HG02852 (cell line): ENCODE results near the gene LDB3.

Experiments used
- ATAC-seq: cut with Tn5 transposase; IDR thresholded peaks from one replicate; pipeline ENCODE4 v1.9.1; 2021; ENCODE audit warnings: mild to moderate bottlenecking, moderate library complexity; ENCODE audit not compliant: unreplicated experiment

Gene LDB3

DNA sequence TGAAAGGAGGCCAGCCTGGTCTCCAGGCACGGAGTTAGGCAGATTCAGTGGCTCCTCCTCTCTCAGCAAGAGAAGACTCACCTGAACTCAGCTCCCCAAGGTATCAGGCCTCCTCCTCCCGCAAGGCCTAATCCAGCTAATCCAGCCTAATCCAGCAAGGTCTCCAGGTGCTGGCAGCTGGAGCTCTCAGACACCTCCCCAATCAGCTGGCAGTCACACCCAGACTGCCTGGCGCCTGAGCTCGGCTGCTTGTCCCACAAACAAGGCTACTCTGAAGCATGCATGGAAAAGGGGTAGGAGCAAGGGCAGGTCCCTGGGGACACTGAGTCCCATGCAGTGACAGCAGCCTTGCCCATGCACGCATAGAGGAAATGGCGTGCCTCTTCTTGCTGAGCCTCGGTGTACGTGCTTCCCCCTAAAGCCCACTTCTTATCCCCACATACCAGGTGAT lies 17.3 kb upstream of the LDB3 start:
- no peak for ATAC-seq

DNA sequence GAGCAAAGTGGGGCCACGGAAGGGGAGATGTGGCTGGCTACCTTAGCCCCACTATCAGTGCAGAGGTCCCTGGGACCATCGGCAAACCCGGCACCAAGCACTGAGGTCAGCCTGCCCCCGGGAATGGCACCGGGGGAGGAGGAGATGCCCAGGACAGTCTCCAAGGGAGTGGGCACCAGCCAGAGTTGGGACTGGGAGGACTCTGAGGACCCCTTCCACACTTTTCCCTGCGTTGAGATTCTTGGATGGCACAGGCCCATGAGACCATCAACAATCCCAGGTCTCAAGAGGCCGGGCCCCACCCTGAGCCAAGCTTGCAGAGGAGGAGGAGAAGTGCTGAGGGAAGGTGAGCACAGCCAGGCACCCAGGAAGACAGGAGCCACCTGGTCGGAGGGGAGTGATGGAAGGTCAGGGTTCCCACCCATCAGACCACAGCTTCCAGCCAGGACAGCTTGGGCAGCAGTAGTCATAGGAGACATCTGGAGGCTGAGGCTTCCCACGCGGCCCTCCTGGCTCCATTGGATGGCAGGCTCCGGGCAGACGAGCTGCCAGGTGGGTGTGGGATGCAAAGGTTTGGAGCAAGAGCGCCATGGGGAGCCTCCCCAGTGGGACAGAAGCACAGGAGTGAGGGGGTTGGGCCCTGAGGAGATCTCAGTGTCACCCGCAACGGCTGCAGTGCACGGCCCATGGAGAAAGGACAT lies 16.5 kb upstream of the LDB3 start:
- no peak for ATAC-seq

DNA sequence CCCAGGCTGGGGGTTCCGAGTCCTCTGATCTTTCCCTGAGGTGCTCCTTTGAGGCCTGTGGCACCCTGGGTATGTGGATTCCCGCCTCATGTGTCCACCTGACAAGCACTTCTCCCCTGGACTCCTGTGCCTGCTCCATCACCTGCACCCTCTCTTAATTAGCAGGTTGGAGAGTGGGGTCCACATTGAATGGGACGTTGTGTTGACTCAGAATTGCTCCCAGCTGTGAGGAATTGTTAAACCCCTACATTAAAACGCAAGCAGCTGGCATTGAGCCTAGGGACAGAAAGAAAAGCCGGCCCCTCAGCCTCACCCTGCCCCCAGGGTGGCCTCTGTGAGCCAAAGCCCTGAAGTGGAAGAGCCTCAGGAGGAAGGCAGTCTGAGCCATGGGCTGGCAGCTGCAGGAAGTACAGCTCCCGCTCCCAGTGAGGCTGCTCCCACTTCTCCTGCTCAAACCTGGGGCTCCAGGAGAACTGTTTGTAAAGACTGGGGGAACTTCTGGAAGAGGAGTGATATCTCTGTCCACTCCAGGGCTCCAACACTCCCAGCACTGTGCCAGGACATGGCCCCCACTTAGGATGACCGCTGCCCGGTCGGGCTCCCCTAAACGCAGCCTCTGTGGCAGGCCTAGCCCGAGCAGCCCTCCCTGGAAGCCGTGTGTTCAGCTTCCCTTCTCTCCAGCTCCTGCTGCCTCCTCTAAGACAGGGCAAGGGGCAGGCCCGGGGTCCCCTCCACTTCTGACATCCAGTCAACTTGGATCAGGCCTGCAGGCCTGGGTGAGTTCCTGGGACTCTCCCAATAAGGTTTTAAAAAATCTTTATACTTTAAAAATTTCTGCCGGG lies 15.7 kb upstream of the LDB3 start:
- no peak for ATAC-seq

DNA sequence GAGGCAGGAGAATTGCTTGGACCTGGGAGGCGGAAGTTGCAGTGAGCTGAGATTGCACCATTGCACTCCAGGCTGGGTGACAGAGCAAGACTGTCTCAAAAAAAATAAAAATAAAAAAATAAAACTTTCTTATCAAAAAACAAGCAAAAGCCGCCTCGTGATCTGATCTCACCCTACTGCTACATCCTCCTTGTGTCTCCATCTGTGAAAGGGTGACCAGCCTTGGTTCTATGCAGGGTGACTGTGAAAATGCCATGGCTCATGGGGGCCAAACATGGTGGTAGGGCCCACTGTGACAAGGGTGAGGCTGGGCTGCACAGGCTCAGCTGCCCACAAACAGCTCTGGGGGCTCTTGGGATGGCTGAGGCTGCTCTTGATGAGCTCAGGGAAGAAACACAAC lies 14.9 kb upstream of the LDB3 start:
- no peak for ATAC-seq

DNA sequence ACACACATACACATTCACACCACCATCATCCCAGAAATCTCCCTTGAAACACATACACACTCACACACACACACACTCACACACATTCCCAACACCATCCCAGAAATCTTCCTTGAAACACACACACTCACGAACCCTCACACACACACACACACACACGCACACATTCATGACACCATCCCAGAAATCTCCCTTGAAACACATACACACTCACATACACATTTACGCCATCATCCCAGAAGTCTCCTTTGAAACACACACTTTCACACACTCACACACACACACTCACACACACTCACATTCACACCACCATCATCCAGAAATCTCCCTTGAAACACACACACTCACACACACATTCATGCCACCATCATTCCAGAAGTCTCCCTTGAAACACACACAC lies 14.3 kb upstream of the LDB3 start:
- ATAC-seq = no peak

GRCh38 chr10:86654411-86655172 lies 13.7 kb upstream of the LDB3 start, which contains the start of gene OPN4:
TSS of gene OPN4 (plus strand) at chr10:86654547. CDS start at chr10:86654784, 237 bp downstream.
- no peak for ATAC-seq

DNA sequence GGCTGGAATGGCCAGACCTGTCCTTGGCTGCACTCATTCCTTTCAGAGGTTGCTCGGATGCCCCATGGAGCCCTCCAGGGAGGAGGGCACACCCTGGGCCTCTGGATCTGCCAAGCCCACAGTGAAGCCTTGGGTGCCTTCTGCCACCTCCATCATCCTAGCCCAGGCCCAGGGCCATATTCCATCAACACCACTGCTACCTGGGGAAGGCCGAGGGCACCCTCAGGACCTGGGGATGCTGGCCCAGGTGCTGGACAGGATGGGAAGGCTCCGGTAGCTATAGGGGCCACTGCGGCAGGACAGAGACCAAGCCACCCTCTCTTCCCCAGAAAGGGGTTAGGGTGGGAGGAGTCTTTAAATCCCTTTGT lies 13.2 kb upstream of the LDB3 start:
- no peak for ATAC-seq

DNA sequence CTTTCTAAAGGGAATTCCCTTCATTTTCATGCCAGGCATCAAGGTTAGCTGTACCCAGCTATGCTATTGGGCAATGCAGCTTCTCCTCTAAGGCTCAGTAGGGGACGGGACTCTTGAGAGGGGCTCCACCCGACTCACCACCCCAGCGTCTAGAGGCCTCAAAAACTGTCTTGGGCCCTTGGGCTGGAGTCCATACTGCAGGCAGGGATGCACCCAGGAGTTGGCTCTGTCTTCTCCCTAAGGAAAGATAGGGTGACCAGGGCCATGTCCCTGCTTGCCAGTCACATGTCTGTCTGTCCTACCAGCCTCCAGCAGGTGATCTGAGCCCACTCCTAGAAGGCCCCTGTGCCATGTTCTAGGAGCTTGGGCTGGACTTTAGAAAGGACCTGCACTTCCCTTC lies 12.7 kb upstream of the LDB3 start:
- ATAC-seq = no peak

- no peak for ATAC-seq
Measured at GRCh38 chr10:86657011-86657395, 11.3 kb upstream of the LDB3 start.

- ATAC-seq = no peak
Measured at GRCh38 chr10:86657396-86658011, 10.8 kb upstream of the LDB3 start.

DNA sequence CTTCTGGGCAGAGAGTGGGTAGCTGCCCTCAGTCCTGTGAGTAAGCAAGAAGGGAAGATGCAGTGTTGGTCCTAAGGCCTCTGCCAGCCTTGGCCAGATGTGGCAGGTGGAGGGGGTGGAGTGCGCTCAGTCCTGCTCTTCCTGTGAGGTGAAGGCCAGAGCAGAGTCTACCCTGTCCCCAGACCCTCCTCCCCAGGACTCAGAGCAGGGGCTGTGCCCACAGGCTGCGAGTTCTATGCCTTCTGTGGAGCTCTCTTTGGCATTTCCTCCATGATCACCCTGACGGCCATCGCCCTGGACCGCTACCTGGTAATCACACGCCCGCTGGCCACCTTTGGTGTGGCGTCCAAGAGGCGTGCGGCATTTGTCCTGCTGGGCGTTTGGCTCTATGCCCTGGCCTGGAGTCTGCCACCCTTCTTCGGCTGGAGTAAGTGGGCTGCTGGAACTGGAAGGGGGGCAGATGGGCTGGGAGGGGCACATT lies 10.0 kb upstream of the LDB3 start:
- ATAC-seq = no peak

GRCh38 chr10:86658751-86659150 lies 9.6 kb upstream of the LDB3 start:
- no peak for ATAC-seq

DNA sequence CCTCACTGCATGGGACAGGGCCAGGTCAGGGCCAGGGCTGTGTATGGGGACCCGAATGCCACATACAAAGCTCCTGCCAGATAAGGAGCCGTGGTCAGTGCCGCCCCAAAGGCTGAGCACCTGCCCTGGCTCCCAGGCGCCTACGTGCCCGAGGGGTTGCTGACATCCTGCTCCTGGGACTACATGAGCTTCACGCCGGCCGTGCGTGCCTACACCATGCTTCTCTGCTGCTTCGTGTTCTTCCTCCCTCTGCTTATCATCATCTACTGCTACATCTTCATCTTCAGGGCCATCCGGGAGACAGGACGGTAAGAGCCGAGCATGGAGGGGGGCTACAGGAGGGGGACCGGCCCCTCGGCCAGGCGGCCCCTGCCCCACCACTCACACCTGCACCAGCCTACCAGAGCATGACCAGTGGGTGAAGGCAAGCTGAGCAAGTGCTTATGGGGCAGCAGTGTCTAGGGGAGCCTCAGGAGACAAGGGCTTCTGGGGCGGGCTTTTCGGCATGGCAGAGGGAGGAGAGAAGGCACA lies 9.1 kb upstream of the LDB3 start:
- no peak for ATAC-seq

DNA sequence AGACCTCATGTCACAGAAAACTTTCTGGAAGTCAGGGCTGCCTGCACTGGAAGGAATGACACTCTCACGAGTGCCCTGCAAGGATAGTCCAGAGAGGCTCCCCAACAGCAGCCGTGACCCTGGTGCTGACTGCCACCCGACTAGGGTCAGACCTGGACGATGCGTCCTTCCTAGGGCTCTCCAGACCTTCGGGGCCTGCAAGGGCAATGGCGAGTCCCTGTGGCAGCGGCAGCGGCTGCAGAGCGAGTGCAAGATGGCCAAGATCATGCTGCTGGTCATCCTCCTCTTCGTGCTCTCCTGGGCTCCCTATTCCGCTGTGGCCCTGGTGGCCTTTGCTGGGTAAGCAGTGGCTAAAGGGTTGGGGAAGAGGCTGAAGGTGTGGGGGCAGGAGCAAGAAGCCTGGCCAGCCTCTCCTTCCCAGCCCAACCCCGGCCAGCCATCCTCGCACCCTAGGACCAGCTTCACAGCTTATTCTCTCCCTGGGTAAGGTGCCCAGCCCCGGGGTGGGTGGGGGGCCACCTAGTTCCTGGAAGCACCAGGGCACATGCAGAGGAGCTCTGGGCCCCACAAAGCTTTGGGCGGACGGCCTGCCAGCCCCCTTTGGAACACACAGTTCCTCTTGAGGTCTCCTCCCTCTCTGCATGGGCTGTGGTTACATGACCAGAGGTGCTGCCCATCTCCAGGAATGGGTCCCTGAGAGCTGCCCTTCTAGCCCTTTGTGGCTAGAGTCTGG lies 8.4 kb upstream of the LDB3 start:
- no peak for ATAC-seq

DNA sequence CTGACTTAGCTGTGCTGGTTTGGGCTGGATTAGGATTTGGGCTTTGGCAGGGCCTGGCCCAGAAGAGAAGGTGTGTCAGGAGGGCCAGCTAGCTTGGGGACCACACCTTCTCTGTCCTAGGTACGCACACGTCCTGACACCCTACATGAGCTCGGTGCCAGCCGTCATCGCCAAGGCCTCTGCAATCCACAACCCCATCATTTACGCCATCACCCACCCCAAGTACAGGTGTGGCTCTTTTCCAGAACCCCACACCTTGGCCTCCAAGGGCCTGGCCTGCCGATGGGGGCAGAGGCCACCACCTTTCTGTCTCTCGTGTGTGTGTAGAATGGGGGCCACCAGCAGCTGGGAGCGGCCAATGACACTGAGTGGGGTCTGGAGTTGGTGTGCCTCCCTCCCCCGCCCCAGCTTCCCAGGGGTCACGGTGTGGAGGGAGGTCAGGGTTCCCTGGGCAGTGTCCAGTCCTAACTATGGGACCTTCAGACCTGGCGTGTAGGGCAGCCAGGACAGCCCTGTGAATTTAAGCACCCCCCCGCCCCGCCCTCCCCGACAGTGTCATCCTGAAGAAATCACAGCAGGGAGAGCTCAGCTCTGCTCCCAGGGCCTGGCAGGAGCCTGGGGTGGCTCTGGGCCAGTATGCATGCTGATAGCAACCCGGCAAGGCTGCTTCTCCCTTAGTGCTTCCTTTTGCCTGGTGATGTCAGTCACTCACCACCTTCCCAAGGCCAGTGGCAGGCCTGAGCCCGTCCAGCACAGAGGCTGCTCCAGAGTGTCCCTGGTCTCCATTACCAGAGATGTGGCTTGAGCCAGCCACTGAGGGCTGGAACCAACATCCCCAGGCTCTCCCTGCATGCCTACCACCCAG lies 6.9 kb upstream of the LDB3 start:
- no peak for ATAC-seq

- ATAC-seq = no peak
Measured at GRCh38 chr10:86662186-86663045, 5.9 kb upstream of the LDB3 start.

DNA sequence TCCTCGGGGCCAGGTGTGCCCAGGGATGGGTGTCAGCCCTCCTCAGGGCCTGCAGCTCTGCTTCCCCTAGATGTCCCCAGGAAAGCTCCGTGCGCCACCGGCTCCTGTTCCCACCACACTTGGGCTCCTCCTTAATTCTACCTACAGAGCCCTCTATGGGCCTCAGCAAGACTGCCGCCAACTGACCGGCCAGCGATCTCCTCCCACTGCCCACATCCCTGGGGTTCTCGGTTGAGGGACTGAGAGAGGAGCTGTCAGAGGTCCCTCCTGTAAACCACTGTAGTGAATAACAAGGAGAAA lies 5.3 kb upstream of the LDB3 start:
- no peak for ATAC-seq

GRCh38 chr10:86663576-86664339 lies 4.6 kb upstream of the LDB3 start:
- ATAC-seq = no peak
